HepG2 (cell line): ENCODE results near the gene UQCRC1.

Experiments
- CEBPG ChIP-seq: IDR thresholded peaks from 2 replicates; pipeline ENCODE4 v1.6.1; 2016
- SRSF1 ChIP-seq: fragments of 200-400 bp; formaldehyde crosslinking; optimal IDR thresholded peaks from 2 replicates; pipeline ENCODE3; 2017; ENCODE audit warnings: mild to moderate bottlenecking, low read depth, low read length, moderate library complexity
- TF ChIP-seq, protein P1 (sequence below): sonication (generic); formaldehyde crosslinking; IDR thresholded peaks from 2 replicates; pipeline ENCODE4 v1.5.0; 2020; ENCODE audit warnings: mild to moderate bottlenecking, missing genetic modification reagents, moderate library complexity
- TF ChIP-seq, protein P2 (sequence below): sonication (generic); formaldehyde crosslinking; IDR thresholded peaks from 2 replicates; pipeline ENCODE4 v1.4.0; 2020; ENCODE audit warnings: missing genetic modification reagents

DNA sequence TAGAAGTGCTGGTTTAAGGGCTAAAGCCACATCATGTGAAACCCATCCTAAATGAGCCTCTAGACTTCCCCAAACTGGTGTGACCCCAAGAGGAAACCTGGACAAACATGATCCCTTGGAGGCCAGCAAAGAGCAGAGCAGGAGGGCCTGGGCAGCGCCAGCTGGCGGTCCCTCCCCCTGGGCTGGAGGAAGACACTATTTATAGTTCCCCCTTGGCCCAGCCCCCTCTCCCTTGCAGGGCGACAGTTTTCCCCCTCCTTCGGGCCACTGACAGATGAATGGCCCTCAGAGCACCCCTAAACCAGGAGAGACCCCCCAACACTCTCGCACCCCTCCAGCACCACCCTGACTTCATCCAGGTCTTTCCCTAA lies 48.8 kb downstream of the UQCRC1 start:
- TF ChIP-seq, protein P1, sequence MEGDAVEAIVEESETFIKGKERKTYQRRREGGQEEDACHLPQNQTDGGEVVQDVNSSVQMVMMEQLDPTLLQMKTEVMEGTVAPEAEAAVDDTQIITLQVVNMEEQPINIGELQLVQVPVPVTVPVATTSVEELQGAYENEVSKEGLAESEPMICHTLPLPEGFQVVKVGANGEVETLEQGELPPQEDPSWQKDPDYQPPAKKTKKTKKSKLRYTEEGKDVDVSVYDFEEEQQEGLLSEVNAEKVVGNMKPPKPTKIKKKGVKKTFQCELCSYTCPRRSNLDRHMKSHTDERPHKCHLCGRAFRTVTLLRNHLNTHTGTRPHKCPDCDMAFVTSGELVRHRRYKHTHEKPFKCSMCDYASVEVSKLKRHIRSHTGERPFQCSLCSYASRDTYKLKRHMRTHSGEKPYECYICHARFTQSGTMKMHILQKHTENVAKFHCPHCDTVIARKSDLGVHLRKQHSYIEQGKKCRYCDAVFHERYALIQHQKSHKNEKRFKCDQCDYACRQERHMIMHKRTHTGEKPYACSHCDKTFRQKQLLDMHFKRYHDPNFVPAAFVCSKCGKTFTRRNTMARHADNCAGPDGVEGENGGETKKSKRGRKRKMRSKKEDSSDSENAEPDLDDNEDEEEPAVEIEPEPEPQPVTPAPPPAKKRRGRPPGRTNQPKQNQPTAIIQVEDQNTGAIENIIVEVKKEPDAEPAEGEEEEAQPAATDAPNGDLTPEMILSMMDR (CRISPR knock-in tag), result no peak
- TF ChIP-seq SRSF1, result no peak
- TF ChIP-seq, protein P2, sequence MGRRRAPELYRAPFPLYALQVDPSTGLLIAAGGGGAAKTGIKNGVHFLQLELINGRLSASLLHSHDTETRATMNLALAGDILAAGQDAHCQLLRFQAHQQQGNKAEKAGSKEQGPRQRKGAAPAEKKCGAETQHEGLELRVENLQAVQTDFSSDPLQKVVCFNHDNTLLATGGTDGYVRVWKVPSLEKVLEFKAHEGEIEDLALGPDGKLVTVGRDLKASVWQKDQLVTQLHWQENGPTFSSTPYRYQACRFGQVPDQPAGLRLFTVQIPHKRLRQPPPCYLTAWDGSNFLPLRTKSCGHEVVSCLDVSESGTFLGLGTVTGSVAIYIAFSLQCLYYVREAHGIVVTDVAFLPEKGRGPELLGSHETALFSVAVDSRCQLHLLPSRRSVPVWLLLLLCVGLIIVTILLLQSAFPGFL, result no peak
- TF ChIP-seq CEBPG, result no peak
